ENCODE results near the gene OR1S1.
"Not testable (repeated sequence)": the region's sequence is repeated elsewhere in the genome, so short reads cannot be mapped to it uniquely, and the experiment has no call there.

Gene OR1S1

GRCh38 chr11:58212420-58212819 lies at the start of gene OR1S1:
TSS of gene OR1S1 (plus strand) at chr11:58212720.
- not testable (repeated sequence) for DNase-seq (ENCODE audit: low read depth); H3K4me3 ChIP-seq (ENCODE audit: low read depth, low read length)

- no peak overlapping the region for H3K4me3 ChIP-seq (ENCODE audit: low read depth, low read length)
- DNase-seq (ENCODE audit: low read depth) = no peak
- TF ChIP-seq CTCF (conservative IDR thresholded peaks at IDR 0.05; ENCODE audit: low read depth, low read length) = no peak
Observed at GRCh38 chr11:58164389-58164788, 48.1 kb upstream of the OR1S1 start.

GRCh38 chr11:58164990-58165389 lies 47.5 kb upstream of the OR1S1 start:
- no peak for TF ChIP-seq CTCF (conservative IDR thresholded peaks at IDR 0.05; ENCODE audit: low read depth, low read length)
- DNase-seq (ENCODE audit: low read depth) = no peak
- H3K4me3 ChIP-seq (ENCODE audit: low read depth, low read length) = no peak overlapping the region

- no peak for TF ChIP-seq CTCF (conservative IDR thresholded peaks at IDR 0.05; ENCODE audit: low read depth, low read length)
- no peak overlapping the region for H3K4me3 ChIP-seq (ENCODE audit: low read depth, low read length)
- DNase-seq (ENCODE audit: low read depth) = no peak
Observed at GRCh38 chr11:58165504-58166106, 46.9 kb upstream of the OR1S1 start.

GRCh38 chr11:58177409-58178054 lies 35.0 kb upstream of the OR1S1 start:
- TF ChIP-seq CTCF (conservative IDR thresholded peaks at IDR 0.05; ENCODE audit: low read depth, low read length) = no peak
- H3K4me3 ChIP-seq (ENCODE audit: low read depth, low read length) = no peak overlapping the region
- DNase-seq (ENCODE audit: low read depth) = no peak

GRCh38 chr11:58178444-58178843 lies 34.1 kb upstream of the OR1S1 start:
- H3K4me3 ChIP-seq (ENCODE audit: low read depth, low read length) = no peak overlapping the region
- TF ChIP-seq CTCF (conservative IDR thresholded peaks at IDR 0.05; ENCODE audit: low read depth, low read length) = no peak
- DNase-seq (ENCODE audit: low read depth) = no peak

GRCh38 chr11:58179648-58180047 lies 32.9 kb upstream of the OR1S1 start:
- no peak overlapping the region for H3K4me3 ChIP-seq (ENCODE audit: low read depth, low read length)
- DNase-seq (ENCODE audit: low read depth) = no peak
- no peak for TF ChIP-seq CTCF (conservative IDR thresholded peaks at IDR 0.05; ENCODE audit: low read depth, low read length)
